Stimulated activated CD8-positive, alpha-beta memory T cell treated with anti-CD3 and anti-CD28 coated beads, Interleukin-12 subunit alpha, Interleukin-12 subunit beta, amount 100 ng/mL, for 1 hour (primary cell): ENCODE results near the gene NEURL1.

Source experiments
- DNase-seq: peaks from one replicate; pipeline ENCODE4 v3.0.0-alpha.2; 2020; ENCODE audit warnings: low read depth

Gene NEURL1

DNA sequence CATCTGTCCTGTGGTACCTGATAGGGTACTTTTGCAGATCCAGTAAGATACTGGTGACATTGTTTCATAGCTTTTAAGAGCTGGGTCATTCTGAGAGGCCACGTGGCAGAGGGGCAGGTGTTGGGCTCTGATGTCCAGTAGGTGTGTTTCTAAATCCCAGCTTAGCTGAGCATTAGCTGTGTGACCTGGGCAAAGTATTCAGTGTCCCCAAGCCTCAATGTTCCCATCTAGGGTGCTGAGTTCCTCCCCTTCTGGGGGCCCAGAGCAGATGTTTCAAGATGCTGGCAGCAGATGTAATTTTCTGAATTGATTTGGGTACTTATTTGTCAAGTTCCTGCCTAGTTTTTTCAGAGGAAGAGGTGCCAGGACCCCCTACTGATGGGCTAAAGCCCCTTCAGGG lies 52.9 kb downstream of the NEURL1 start:
- DNase-seq: no peak

DNA sequence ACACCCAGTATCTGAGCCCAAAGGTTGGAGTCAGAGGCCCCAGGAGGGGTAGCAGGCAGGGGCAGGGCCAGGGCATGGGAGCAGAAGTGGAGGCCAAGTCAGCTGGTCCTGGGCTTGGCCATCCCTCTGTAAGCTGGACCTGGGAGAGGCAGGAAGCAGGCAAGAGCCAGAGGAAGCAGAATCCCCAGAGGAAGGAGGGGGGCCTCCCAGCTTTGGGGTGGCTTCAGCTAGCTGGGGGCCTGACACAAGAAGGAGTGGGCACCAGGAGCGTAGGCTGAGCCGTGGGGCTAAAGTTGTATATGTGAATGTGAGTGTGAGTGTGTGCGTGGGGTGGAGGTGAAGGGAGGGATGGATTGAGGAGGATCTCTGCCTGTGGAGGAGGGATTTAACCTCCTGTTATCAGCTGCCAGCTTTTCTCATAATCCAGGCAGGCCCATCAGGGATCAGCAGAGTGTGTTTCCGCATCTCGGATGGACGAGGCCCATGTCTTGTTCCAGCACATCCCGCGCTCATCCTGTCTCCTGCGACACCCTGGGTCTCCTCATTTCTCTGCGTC lies 54.0 kb downstream of the NEURL1 start:
- DNase-seq: no peak

DNA sequence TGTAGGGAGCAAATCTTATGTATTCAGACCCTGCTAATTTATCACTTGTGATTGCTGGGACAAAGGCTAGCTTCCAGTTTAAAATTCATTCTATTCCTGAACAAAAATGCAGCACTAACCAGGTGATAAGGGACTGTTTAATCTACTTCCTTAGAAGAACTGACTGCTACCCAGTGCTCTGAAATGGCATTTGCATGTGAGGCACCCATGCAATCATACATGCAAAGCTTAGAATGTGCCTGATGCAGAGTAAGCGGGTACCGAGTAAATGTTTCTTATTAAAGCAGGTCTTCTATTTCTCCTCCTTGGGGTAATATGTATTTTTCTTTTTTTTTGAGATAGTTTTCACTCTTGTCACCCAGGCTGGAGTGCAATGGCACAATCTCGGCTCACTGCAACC lies 54.5 kb downstream of the NEURL1 start:
- no peak for DNase-seq

DNA sequence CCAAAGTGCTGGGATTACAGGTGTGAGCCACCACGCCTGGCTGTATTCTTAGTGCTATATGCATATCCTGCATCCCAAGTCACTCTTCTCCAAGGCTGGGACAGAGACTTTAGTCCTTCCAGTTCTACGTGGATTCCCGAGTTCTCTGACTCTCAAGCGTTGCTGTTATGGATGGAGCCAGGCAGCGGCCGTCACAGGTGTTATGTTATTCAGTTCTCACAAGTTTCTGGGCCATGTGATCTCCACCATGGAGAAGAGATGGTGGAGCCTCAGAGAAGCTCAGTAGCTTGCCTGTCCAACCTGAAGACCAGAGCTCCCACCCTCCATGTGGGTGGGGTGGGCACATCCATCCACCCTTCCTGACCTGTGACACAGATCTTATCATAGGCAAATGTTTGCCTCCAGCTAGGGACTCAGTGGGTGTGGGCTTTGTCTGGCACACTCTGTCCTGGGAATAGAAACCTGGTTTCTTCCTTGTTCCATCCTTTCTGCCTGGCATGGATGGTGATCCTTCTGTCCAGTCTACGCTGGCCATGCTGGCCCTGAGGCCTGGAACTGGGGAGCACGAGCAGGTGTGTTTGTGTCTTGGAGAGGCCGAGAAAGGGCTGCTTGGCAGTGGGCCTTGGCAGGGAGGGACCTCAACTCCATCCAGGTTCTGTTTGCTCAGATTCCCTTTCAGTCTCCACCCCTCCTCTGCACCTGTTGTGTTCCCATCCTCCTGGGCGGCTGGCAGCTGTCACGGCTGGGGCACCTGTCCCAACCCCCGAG lies 55.3 kb downstream of the NEURL1 start:
- DNase-seq: no peak

DNA sequence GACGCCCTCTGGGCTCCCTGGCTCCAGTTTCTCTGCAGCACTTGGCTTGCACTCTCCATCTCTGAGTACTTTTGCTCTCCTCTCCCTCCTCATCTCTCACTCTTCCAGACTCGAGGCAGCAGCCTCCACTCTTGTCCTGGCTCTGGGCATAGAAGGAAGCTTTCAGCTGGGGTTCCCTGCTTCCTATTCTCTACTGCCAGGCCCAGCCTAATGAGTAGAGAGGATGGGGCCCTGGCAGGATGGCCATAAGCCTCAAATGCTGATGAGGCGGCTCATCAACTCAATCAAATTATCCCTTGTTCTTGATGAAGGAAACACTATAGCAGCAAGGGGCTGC lies 55.8 kb downstream of the NEURL1 start:
- DNase-seq: no peak

DNA sequence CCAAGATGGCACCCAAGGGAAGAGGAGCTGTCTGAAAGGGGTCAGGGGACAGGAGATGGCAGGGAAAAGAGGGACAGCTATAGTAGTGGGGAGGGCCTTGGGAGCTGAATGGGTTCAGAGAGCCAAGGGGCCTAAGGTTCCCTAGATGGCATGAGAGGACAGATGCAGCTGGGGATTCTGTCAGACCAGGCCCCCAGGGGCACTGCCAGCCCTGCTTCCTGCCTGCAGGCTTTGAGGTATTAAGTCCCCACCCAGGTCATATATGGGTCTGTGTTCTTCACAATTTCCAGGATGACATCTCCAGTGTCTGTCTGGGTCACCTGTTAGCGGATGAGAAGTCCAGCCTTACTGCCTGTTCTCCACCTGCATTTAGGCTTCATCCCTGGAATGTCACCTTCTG lies 56.7 kb downstream of the NEURL1 start:
- no peak for DNase-seq

DNA sequence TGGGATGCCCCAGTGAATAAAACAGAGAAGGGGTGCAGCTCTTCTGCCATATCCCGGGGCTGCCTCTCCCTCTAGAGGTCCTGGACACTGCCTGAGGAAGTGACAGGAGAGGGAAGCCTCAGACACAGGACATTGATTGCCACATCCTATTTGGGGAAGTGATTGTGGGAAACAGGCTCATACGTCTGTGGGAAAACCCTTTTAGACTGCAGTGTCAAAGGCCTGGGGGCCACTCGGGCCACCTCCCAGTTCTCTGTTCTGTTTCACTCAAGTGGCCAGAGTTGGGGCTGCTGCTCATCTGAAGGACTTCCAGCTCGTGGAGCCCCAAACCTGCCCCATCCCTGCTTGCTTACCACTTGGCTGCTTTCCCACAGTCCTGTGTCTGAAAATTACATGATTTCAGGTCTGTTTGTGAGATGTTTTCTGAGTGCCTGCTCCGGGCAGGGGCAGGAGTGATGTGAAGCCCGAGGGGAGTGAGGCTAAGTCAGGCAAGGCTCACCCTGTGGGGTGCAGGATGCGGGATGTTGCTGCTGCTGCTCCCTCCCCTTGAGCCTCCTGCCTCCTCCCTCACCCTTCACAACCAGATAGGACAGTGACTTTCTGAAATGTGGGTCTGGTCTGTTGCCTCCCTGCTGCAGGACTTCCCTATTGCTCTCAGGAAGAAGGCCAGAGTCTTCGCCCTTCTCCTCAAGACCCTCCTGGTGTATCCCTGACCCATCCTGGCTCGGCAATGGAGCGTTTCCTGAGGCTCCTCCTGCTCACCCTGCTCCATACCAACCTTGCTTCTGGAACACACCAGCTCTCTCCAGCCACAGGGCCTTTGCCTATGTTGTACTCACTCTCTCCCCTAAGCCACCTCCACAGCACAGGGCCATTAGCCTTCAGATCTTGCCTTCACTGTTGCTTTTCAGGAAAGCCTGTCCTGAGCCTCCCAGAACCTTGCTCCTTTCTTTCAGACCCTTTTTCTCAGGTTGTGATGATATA lies 58.4 kb downstream of the NEURL1 start:
- no peak for DNase-seq

DNA sequence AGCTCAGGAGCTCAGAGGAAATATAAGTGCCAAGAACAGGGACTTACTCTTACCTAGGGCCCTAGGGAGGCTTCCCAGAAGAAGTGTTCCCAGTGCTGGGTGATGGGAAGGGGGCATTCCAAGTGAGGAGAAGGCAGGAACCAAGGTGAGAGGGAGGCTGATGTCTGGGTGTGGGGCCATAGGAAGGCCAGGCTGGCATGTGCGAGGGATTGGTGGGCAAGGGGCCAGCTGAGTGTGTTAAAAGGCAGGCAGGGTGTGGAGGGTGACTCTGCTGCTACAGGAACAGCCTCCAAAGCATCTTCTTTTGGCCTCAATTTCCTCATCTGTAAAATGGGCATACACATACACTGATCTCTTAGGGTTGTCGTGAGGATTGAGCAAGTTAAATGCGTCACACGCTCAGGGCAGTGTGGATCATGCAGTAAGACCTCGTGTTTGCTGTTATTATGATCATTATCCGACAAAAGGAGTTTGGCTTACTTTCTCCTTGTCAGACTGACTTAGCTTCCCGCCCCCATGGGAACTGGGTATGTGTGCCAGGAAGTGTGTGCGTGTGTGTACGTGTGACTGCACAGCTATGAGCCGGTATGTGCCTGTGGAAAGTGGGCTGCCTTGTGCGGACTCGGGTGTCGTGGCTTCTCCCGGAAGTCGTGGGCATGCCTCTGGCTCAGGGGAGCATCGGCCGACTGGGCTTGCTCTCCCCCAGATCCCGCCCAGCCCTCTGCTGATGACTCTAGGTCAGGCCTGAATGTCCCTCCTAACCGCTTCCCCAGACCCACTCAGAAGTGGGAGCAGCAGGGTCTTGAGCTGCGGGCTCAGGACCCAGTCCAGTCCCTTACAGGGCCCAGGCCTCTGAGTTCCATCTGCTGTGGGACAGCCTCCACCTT lies 59.6 kb downstream of the NEURL1 start:
- no peak for DNase-seq

DNA sequence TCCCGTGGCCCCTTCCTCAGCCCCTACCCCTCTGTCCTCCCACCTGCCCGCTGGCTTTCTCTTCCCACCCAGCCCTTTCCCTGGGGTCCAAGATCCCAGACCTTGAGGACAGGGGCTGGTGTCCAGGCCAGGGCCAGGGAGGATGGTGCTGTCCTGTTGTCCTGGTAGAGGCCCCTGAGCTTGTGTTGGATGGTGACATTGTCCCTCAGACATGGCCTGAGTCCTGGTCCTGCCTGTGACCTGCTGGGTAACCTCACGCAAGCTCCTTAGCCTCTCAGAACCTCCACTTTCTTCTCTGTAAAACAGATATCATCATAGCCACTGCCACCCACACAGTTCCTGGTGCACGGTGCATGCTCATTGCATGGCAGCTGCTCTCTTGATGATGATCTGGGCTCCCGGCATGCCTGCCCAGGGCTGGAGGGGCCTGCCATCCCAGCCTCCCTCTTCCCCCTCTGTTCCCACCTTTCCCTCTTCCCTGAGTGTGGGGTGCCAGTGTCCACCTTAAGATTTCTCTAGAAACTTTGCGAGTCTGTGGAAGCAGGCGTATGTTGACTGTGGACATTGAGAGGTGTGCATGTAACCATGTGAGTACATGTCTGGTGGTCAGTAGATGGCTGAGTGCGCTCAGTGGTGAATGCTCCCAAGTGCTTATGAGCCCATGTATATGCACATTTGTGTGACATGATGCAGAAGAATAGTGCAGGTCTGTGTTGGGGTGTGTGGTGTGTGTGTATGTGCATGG lies 60.4 kb downstream of the NEURL1 start:
- no peak for DNase-seq

DNA sequence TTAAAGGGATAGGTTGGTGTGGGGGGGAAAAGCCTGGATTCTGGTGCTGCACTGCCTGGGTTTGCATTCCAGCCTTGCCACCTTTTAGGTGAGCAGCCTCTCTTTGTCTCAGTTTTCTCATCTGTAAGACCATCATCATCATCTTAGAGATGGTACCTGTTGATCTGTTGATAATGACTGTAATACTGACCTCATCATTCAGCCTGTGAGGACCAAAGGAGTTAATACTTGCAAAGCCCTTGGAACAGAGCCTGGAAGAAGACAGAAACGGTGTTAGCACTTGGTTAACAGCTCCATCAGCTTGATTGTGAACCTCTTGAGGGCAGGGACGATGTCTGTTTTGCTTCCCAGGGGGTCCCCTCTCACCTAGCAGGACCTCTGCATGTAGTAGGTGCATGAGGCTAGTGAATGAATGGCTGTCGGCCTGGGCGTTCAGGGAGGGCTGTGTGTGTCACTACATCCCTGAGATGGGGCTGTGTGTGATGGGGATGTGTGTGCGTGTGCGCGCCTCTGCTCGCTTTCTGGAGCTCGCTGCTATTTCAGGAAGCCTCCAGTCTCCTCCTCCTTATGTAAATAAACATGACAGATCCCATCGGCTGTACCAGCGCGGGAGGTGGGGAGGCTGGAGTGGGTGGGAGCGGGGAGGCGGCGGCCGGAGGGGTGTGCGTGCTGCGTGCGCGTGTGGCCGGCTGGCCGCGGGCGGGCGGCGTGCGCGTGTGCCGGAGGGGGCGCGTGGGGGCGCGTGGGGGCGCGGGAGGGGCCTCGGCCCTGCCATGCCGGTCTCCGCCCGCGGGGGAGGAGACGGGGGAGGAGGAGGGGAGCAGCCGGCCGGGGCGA lies 61.2 kb downstream of the NEURL1 start:
- DNase-seq: no peak

DNA sequence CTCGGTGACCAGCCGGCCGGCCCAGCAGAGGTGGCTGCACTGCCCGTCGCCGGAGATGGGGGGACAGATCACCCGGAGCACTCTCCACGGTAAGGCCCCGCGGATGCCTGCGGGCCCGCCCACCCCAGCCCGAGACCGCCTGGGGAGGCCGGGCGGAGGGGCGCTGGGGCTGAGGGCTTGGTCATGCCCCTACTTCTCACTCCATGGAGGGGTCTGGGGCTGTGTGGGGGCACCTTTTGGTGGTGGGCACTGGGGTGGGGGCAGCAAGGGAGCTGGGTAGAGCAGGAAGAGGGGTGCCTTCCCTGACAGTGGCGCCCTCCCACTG lies 61.8 kb downstream of the NEURL1 start:
- DNase-seq: no peak

DNA sequence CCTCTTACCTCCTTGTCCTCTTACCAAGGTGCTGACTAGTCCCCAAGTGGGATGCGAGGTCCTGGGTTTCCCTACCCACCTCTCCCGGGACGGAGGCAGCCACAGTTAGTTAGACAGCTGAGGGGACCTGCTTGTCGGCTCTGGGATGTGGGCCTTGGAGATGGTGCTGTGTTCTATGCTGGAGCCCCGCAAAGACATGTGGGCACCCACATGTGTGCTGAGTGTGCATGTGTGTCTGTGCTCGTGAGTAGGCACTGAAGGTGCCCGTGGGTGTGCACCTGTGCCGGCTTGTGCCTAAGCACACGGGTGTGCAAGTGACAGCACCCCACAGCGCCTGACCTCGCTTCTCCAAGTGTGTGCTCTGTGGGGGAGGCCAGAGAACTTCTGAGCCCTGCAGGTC lies 62.2 kb downstream of the NEURL1 start:
- no peak for DNase-seq

DNA sequence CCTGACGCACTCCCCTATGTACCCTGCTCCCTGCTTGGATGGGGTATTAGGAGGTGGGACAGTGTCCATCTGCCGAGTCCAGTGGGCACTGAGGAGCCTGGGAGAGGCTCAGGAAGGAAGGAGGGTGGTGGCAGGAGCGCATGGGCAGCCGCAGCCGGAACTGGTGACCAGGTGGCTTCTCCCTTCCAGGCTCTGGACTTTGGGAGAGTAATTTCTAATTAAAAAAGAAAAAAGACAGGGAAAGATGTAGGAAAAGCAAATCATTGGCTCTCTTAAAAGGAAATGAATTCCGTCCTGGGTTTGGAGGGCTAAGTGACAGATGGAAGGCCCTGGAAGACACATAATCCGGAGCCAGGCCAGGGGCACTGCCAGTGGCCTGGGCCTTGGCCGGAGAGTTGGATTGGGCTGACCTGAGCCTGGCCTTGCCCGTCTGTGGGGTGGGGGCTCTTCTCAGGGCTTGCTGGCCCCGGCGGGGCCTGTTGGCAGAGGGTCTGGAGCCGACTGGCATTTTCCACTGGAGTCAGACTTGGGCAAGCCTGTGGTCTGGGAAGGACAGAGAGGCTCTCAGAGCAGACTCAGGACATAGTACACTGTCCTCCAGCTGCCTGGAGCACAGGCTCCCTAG lies 63.0 kb downstream of the NEURL1 start:
- DNase-seq: no peak

DNA sequence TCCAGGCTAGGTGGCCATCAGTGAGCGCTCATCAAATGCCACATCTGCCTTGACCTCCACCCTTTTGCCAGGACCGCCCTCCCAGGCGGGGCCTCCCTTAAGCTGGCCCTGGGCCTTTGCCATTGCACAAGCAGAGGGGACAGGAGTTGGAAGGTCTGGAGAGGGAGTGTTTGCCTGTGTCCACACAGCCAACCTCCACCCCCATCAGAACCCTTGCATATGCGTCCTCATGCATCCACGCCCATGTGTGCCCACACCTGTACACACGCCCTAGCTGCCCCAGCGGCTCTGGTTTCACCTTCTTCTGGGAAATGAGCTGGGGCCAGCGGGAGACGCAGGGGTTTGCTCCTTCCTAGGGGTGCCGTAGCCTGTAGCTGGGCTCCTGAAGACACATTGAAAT lies 64.0 kb downstream of the NEURL1 start:
- no peak for DNase-seq

DNA sequence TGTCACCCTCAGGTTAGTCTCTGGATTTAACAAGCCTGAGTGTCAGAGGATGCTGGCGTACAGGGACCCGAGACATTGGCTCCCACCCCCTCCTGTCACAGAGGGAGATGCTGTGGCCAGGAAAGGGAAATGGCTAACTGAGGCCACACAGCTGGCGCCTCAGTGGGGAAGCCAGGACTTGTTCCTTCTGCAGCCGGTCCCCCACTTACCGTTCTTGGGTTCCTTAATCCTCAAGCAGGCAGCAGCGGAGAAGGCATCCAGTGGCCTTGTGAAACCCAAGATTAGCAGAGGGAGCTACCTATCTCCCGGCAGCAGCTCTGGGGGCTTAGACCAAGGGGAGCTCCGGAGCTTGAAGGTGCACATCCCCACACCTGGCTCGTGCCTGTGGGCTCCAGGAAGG lies 65.4 kb downstream of the NEURL1 start:
- no peak for DNase-seq

DNA sequence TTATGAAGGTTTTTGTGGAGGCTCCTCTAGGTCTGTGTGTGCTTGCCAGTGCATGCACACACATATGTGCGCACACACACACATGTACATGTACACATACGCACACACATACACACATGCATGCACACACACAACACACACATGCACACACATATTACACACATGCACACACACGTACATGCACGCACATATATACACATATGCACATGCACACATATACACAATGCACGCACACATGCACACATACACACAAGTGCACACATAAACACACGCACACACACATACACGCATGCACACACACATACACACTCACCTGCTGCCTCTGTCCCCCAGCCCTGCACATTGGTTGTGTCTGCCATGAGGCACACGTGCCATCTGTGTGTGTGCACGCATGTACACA lies 66.3 kb downstream of the NEURL1 start:
- no peak for DNase-seq

DNA sequence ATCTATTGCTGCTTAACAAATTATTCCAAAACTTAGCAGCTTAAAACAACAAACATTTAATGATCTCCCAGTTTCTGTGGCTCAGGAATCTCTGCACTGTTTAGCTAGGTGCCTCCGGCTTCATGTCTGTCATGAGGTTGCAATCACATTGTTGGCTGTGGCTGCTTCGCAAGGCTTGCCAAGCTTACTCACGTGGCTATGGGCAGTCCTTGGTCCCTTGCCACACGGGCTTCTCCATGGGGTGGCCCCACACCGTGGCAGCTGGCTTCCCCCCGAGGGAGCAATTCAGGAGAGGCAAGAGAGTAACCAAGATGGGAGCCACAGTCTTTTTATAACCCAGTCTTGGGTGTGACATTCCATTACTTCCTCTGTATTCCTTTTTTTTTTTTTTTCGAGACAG lies 67.4 kb downstream of the NEURL1 start:
- DNase-seq: no peak

DNA sequence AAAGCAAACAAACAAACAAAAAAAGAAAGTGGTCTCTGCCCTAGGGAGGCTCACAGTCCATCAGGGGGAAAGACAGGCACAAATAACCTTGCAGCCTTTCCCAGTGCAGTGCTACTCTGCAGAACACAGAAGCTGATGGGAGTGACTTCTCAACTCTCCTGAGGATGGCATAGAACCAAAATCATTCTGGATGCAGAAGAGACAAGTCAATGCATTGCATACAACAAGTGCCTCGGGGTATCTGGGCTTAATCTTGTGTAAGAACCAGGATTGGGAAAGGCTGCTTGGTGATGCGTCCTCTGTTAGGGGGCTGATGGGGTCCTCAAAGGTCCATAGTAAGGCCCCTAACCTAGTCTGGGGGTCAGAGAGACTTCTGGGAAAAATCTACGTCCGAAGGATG lies 68.9 kb downstream of the NEURL1 start:
- no peak for DNase-seq

DNA sequence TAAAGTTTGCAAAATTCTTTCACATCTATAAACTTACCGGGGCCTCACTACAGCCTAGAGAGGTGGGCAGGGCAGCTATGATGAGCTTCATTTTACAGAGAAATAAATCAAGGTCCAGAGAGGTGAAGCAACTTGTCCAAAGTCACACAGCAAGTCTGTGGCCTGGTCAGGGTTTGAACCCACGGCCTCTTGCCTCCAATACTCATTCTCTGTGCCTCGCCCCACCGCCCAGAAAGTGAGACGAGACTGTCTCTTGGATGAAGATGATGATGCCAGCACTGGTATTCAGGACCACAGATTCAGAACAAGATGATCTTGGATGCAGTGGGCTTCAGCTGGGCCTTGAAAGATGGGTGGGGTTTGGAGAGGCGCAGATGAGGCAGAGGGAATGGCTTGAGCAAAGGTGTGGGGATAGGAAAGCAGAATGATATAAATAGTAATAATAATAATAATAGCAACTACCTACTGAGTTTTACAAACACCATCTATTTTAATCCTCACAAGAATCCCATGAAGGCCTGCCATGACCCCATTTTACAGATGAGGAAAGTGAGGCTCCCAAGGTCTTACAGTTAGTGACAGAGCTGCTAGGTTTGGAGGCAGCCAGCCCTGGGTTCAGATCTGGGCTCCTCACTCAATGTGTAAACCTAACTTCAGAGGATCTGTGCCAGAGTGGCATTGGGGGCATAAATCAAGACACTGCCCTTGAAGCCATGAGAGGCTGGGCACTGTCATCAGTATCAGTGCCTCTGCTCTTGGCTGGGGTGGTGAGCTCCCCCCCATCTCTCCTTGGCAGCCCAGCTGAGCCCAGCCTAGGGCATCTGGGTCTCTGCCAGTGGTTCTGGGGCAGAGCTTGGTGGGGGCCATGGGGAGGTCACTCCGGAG lies 70.0 kb downstream of the NEURL1 start:
- DNase-seq: no peak
